ENCODE measurements around the gene DNAJC13.

DNAJC13 gene

GRCh38 chr3:132443421-132443820 is 26.1 kb downstream of the DNAJC13 start:
- TF ChIP-seq TAF1 (IDR thresholded peaks at IDR 0.05; ENCODE audit: borderline replicate concordance, insufficient read depth, low read length) (no peak), REST (IDR thresholded peaks at IDR 0.05; ENCODE audit: insufficient read depth in 1 of 2, low read depth in 2 of 2, low read length in 2 of 2) (no peak), FOXP2 (optimal IDR thresholded peaks at IDR 0.05; ENCODE audit: borderline replicate concordance, extremely low read depth, extremely low read length, insufficient read depth) (no peak), SIN3A (IDR thresholded peaks at IDR 0.05; ENCODE audit: borderline replicate concordance, insufficient read depth, low read length) (no peak)

GRCh38 chr3:132444383-132444782 is 27.1 kb downstream of the DNAJC13 start:
- TF ChIP-seq REST (IDR thresholded peaks at IDR 0.05; ENCODE audit: insufficient read depth in 1 of 2, low read depth in 2 of 2, low read length in 2 of 2) (no peak), SIN3A (IDR thresholded peaks at IDR 0.05; ENCODE audit: borderline replicate concordance, insufficient read depth, low read length) (no peak), TAF1 (IDR thresholded peaks at IDR 0.05; ENCODE audit: borderline replicate concordance, insufficient read depth, low read length) (no peak), POLR2AphosphoS5 (IDR thresholded peaks at IDR 0.05; ENCODE audit: low read depth, low read length) (no peak), FOXP2 (optimal IDR thresholded peaks at IDR 0.05; ENCODE audit: borderline replicate concordance, extremely low read depth, extremely low read length, insufficient read depth) (no peak)

- TF ChIP-seq REST (IDR thresholded peaks at IDR 0.05; ENCODE audit: insufficient read depth in 1 of 2, low read depth in 2 of 2, low read length in 2 of 2) = no peak
- no peak for TF ChIP-seq FOXP2 (optimal IDR thresholded peaks at IDR 0.05; ENCODE audit: borderline replicate concordance, extremely low read depth, extremely low read length, insufficient read depth)
- TF ChIP-seq TAF1 (IDR thresholded peaks at IDR 0.05; ENCODE audit: borderline replicate concordance, insufficient read depth, low read length) = no peak
- TF ChIP-seq POLR2AphosphoS5 (IDR thresholded peaks at IDR 0.05; ENCODE audit: low read depth, low read length) = no peak
- TF ChIP-seq SIN3A (IDR thresholded peaks at IDR 0.05; ENCODE audit: borderline replicate concordance, insufficient read depth, low read length) = no peak
Observed at GRCh38 chr3:132445817-132446216, 28.5 kb downstream of the DNAJC13 start.

- TF ChIP-seq REST (IDR thresholded peaks at IDR 0.05; ENCODE audit: insufficient read depth in 1 of 2, low read depth in 2 of 2, low read length in 2 of 2) = no peak
- TF ChIP-seq POLR2AphosphoS5 (IDR thresholded peaks at IDR 0.05; ENCODE audit: low read depth, low read length) = no peak
- no peak for TF ChIP-seq FOXP2 (optimal IDR thresholded peaks at IDR 0.05; ENCODE audit: borderline replicate concordance, extremely low read depth, extremely low read length, insufficient read depth)
- TF ChIP-seq TAF1 (IDR thresholded peaks at IDR 0.05; ENCODE audit: borderline replicate concordance, insufficient read depth, low read length) = no peak
- TF ChIP-seq SIN3A (IDR thresholded peaks at IDR 0.05; ENCODE audit: borderline replicate concordance, insufficient read depth, low read length) = no peak
Observed at GRCh38 chr3:132448216-132448961, 31.1 kb downstream of the DNAJC13 start.

Measured in PFSK-1 (cell line).